Astrocyte (in vitro differentiated cells and primary cell): ENCODE measurements around the gene CMPK2.

Source experiments
- EZH2 ChIP-seq: IDR thresholded peaks from 2 replicates; pipeline ENCODE4 v1.6.1; 2012; ENCODE audit warnings: mild to moderate bottlenecking, low read length, inconsistent platforms; ENCODE audit not compliant: insufficient read depth
- TF ChIP-seq, protein P1 (sequence below): IDR thresholded peaks from 2 replicates; pipeline ENCODE4 v1.5.1; 2011; ENCODE audit warnings: low read depth, mild to moderate bottlenecking, inconsistent platforms, low read length, moderate library complexity; ENCODE audit not compliant: insufficient read depth

DNA sequence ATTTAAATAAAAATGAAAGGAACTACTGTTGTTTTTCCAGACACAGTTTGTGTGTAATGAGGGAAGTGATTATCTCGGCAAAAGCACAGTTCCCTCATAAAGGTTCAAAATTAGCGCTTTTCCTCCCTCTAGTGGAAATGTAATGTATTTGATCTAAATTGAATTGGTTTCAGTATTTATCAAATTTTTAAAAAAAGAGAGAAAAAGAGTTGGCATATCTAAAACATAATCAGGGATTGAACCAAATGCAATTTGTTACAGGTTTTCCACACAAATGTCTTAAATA lies 37.5 kb downstream of the CMPK2 start:
- TF ChIP-seq, protein P1, sequence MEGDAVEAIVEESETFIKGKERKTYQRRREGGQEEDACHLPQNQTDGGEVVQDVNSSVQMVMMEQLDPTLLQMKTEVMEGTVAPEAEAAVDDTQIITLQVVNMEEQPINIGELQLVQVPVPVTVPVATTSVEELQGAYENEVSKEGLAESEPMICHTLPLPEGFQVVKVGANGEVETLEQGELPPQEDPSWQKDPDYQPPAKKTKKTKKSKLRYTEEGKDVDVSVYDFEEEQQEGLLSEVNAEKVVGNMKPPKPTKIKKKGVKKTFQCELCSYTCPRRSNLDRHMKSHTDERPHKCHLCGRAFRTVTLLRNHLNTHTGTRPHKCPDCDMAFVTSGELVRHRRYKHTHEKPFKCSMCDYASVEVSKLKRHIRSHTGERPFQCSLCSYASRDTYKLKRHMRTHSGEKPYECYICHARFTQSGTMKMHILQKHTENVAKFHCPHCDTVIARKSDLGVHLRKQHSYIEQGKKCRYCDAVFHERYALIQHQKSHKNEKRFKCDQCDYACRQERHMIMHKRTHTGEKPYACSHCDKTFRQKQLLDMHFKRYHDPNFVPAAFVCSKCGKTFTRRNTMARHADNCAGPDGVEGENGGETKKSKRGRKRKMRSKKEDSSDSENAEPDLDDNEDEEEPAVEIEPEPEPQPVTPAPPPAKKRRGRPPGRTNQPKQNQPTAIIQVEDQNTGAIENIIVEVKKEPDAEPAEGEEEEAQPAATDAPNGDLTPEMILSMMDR: peak; percentile 54
- TF ChIP-seq EZH2: no peak
